Hematopoietic multipotent progenitor cell treated with erythropoietin and hydrocortisone succinate and interleukin-3 and kit ligand, for 4 days (in vitro differentiated cells): ENCODE results near the gene RGS1.

Experiments
- DNase-seq: peaks from one replicate; pipeline ENCODE4 v3.0.0-alpha.2; 2015

The RGS1 gene

GRCh38 chr1:192584866-192585265 lies 9.3 kb downstream of the RGS1 start:
- DNase-seq = no peak

GRCh38 chr1:192587386-192588266 lies 12.1 kb downstream of the RGS1 start:
- no peak for DNase-seq

- no peak for DNase-seq
Observed at GRCh38 chr1:192588546-192588945, 13.0 kb downstream of the RGS1 start.

GRCh38 chr1:192589813-192590212 lies 14.2 kb downstream of the RGS1 start:
- DNase-seq = no peak

GRCh38 chr1:192592517-192592916 lies 16.9 kb downstream of the RGS1 start:
- no peak for DNase-seq

GRCh38 chr1:192592981-192593708 lies 17.6 kb downstream of the RGS1 start:
- no peak for DNase-seq

GRCh38 chr1:192595299-192595698 lies 19.7 kb downstream of the RGS1 start:
- no peak for DNase-seq

- DNase-seq = no peak
Observed at GRCh38 chr1:192598589-192598988, 23.0 kb downstream of the RGS1 start.

GRCh38 chr1:192600275-192600674 lies 24.7 kb downstream of the RGS1 start:
- no peak for DNase-seq

- no peak for DNase-seq
Observed at GRCh38 chr1:192601143-192601542, 25.6 kb downstream of the RGS1 start.

GRCh38 chr1:192601567-192601966 lies 26.0 kb downstream of the RGS1 start:
- no peak for DNase-seq

GRCh38 chr1:192602757-192603156 lies 27.2 kb downstream of the RGS1 start:
- no peak for DNase-seq

- no peak for DNase-seq
Observed at GRCh38 chr1:192603218-192603787, 27.7 kb downstream of the RGS1 start.

GRCh38 chr1:192604979-192605620 lies 29.5 kb downstream of the RGS1 start:
- DNase-seq = peak; percentile 91

GRCh38 chr1:192608671-192609070 lies 33.1 kb downstream of the RGS1 start:
- DNase-seq = no peak

- DNase-seq = peak; percentile 94
Observed at GRCh38 chr1:192609110-192610079, 33.8 kb downstream of the RGS1 start.

- peak; percentile 73 for DNase-seq
Observed at GRCh38 chr1:192610112-192610889, 34.7 kb downstream of the RGS1 start.

- no peak for DNase-seq
Observed at GRCh38 chr1:192615055-192615454, 39.5 kb downstream of the RGS1 start.

- DNase-seq = no peak
Observed at GRCh38 chr1:192620071-192620635, 44.6 kb downstream of the RGS1 start.

GRCh38 chr1:192626366-192627179 lies 51.0 kb downstream of the RGS1 start:
- peak; percentile 25 for DNase-seq
